ES-I3 (cell line): ENCODE data around the gene TBRG4.
"Not testable (repeated sequence)": the region's sequence is repeated elsewhere in the genome, so short reads cannot be mapped to it uniquely, and the experiment has no call there.

Source experiments
- H3K36me3 ChIP-seq: 2 replicates; pipeline ENCODE4 v1.6.1; 2013; ENCODE audit warnings: mild to moderate bottlenecking, low read length, control low read depth, moderate library complexity; ENCODE audit not compliant: insufficient read depth
- H3K4me1 ChIP-seq: 2 replicates; pipeline ENCODE4 v1.6.1; 2013; ENCODE audit warnings: mild to moderate bottlenecking, control low read depth, low read length; ENCODE audit not compliant: insufficient read depth
- H3K9ac ChIP-seq: 2 replicates; pipeline ENCODE4 v1.6.1; 2013; ENCODE audit warnings: low read depth, mild to moderate bottlenecking, low read length, moderate library complexity
- H3K9me3 ChIP-seq: 2 replicates; pipeline ENCODE4 v1.6.1; 2013; ENCODE audit warnings: mild to moderate bottlenecking, low read length, moderate library complexity; ENCODE audit not compliant: control insufficient read depth, insufficient read depth

Gene TBRG4

GRCh38 chr7:45117582-45117981, 6.1 kb upstream of the TBRG4 start:
- H3K9ac ChIP-seq: no peak overlapping the region
- no peaks in the 10 kb centered on the region for H3K9me3 ChIP-seq
- no peaks in the 10 kb centered on the region for H3K4me1 ChIP-seq
- no peaks in the 10 kb centered on the region for H3K36me3 ChIP-seq

GRCh38 chr7:45116048-45116447, 4.6 kb upstream of the TBRG4 start:
- Histone ChIP-seq H3K9ac (no peak overlapping the region), H3K9me3 (no peaks in the 10 kb centered on the region), H3K4me1 (no peaks in the 10 kb centered on the region), H3K36me3 (no peaks in the 10 kb centered on the region)

GRCh38 chr7:45114926-45115325, 3.4 kb upstream of the TBRG4 start:
- Histone ChIP-seq H3K9me3 (no peaks in the 10 kb centered on the region), H3K9ac (no peak overlapping the region), H3K36me3 (no peaks in the 10 kb centered on the region), H3K4me1 (no peaks in the 10 kb centered on the region)

GRCh38 chr7:45114257-45114656, 2.8 kb upstream of the TBRG4 start:
- not testable (repeated sequence) for H3K9ac ChIP-seq, H3K9me3 ChIP-seq, H3K36me3 ChIP-seq, H3K4me1 ChIP-seq

- H3K36me3 ChIP-seq: peaks cover 17% of the 10 kb centered on the region
- H3K4me1 ChIP-seq: no peaks in the 10 kb centered on the region
- no peaks in the 10 kb centered on the region for H3K9me3 ChIP-seq
- peak overlapping the region; percentile 78 for H3K9ac ChIP-seq
Measured at GRCh38 chr7:45112648-45113047, 1.2 kb upstream of the TBRG4 start.

GRCh38 chr7:45108863-45109262, 2.6 kb downstream of the TBRG4 start:
- H3K36me3 ChIP-seq: peaks cover 53% of the 10 kb centered on the region
- H3K9ac ChIP-seq: no peak overlapping the region

GRCh38 chr7:45107356-45107755, 4.1 kb downstream of the TBRG4 start:
- H3K9ac ChIP-seq: no peak overlapping the region
- H3K9me3 ChIP-seq: no peaks in the 10 kb centered on the region
- H3K36me3 ChIP-seq: peaks cover 60% of the 10 kb centered on the region
- no peaks in the 10 kb centered on the region for H3K4me1 ChIP-seq

More at GRCh38 chr7:45108863-45109262, 2.6 kb downstream of the TBRG4 start:
- Histone ChIP-seq H3K4me1 (no peaks in the 10 kb centered on the region), H3K9me3 (no peaks in the 10 kb centered on the region)

GRCh38 chr7:45106820-45107219, 4.7 kb downstream of the TBRG4 start:
- H3K9me3 ChIP-seq: no peaks in the 10 kb centered on the region
- no peaks in the 10 kb centered on the region for H3K4me1 ChIP-seq
- H3K36me3 ChIP-seq: peaks cover 62% of the 10 kb centered on the region
- H3K9ac ChIP-seq: no peak overlapping the region

GRCh38 chr7:45105588-45106188, 5.8 kb downstream of the TBRG4 start:
- Histone ChIP-seq H3K4me1 (no peaks in the 10 kb centered on the region), H3K36me3 (peaks cover 71% of the 10 kb centered on the region), H3K9me3 (no peaks in the 10 kb centered on the region), H3K9ac (no peak overlapping the region)

- H3K9ac ChIP-seq: no peak overlapping the region
- no peaks in the 10 kb centered on the region for H3K4me1 ChIP-seq
- no peaks in the 10 kb centered on the region for H3K9me3 ChIP-seq
- peaks cover 75% of the 10 kb centered on the region for H3K36me3 ChIP-seq
Measured at GRCh38 chr7:45104844-45105587, 6.5 kb downstream of the TBRG4 start.

GRCh38 chr7:45103958-45104843, 7.3 kb downstream of the TBRG4 start:
- Histone ChIP-seq H3K4me1 (no peaks in the 10 kb centered on the region), H3K9ac (no peak overlapping the region), H3K36me3 (peaks cover 72% of the 10 kb centered on the region), H3K9me3 (no peaks in the 10 kb centered on the region)

- peaks cover 61% of the 10 kb centered on the region for H3K36me3 ChIP-seq
- H3K4me1 ChIP-seq: no peaks in the 10 kb centered on the region
- H3K9ac ChIP-seq: no peak overlapping the region
- no peaks in the 10 kb centered on the region for H3K9me3 ChIP-seq
Measured at GRCh38 chr7:45102785-45103712, 8.4 kb downstream of the TBRG4 start.

- H3K4me1 ChIP-seq: no peaks in the 10 kb centered on the region
- no peak overlapping the region for H3K9ac ChIP-seq
- peaks cover 50% of the 10 kb centered on the region for H3K36me3 ChIP-seq
- H3K9me3 ChIP-seq: no peaks in the 10 kb centered on the region
Measured at GRCh38 chr7:45101748-45102147, 9.7 kb downstream of the TBRG4 start.
